ENCODE measurements around the gene ARSD.
"Not testable (repeated sequence)": the region's sequence is repeated elsewhere in the genome, so short reads cannot be mapped to it uniquely, and the experiment has no call there.

Gene ARSD

GRCh38 chrX:2928583-2929434, at the start of gene ARSD:
TSS of gene ARSD (minus strand) at chrX:2929339. CDS start at chrX:2929275, 64 bp downstream.
- in situ Hi-C loops (cut with MboI; ENCODE audit: low sequenced_read_pairs), result no loop called here

- in situ Hi-C loops (cut with MboI; ENCODE audit: low sequenced_read_pairs), result not testable (repeated sequence)
Observed at GRCh38 chrX:2978639-2979038, 49.5 kb upstream of the ARSD start.

GRCh38 chrX:2974961-2975360, 45.8 kb upstream of the ARSD start:
- in situ Hi-C loops (cut with MboI; ENCODE audit: low sequenced_read_pairs), result no loop called here

GRCh38 chrX:2972391-2972790, 43.3 kb upstream of the ARSD start:
- in situ Hi-C loops (cut with MboI; ENCODE audit: low sequenced_read_pairs), result no loop called here

- in situ Hi-C loops (cut with MboI; ENCODE audit: low sequenced_read_pairs), result no loop called here
Observed at GRCh38 chrX:2969021-2969420, 39.9 kb upstream of the ARSD start.

GRCh38 chrX:2967998-2968909, 39.1 kb upstream of the ARSD start:
- in situ Hi-C loops (cut with MboI; ENCODE audit: low sequenced_read_pairs), result no loop called here

GRCh38 chrX:2967584-2967983, 38.4 kb upstream of the ARSD start:
- in situ Hi-C loops (cut with MboI; ENCODE audit: low sequenced_read_pairs), result no loop called here

GRCh38 chrX:2967012-2967411, 37.9 kb upstream of the ARSD start:
- in situ Hi-C loops (cut with MboI; ENCODE audit: low sequenced_read_pairs), result no loop called here

- in situ Hi-C loops (cut with MboI; ENCODE audit: low sequenced_read_pairs), result no loop called here
Observed at GRCh38 chrX:2965965-2966364, 36.8 kb upstream of the ARSD start.

- in situ Hi-C loops (cut with MboI; ENCODE audit: low sequenced_read_pairs), result not testable (repeated sequence)
Observed at GRCh38 chrX:2963992-2964794, 35.1 kb upstream of the ARSD start.

GRCh38 chrX:2963449-2963848, 34.3 kb upstream of the ARSD start:
- in situ Hi-C loops (cut with MboI; ENCODE audit: low sequenced_read_pairs), result not testable (repeated sequence)

GRCh38 chrX:2962381-2962780, 33.2 kb upstream of the ARSD start:
- in situ Hi-C loops (cut with MboI; ENCODE audit: low sequenced_read_pairs), result no loop called here

GRCh38 chrX:2960861-2961515, 31.8 kb upstream of the ARSD start:
- in situ Hi-C loops (cut with MboI; ENCODE audit: low sequenced_read_pairs), result no loop called here

- in situ Hi-C loops (cut with MboI; ENCODE audit: low sequenced_read_pairs), result no loop called here
Observed at GRCh38 chrX:2958199-2958598, 29.1 kb upstream of the ARSD start.

GRCh38 chrX:2955838-2956237, 26.7 kb upstream of the ARSD start:
- in situ Hi-C loops (cut with MboI; ENCODE audit: low sequenced_read_pairs), result no loop called here

GRCh38 chrX:2955281-2955680, 26.1 kb upstream of the ARSD start:
- in situ Hi-C loops (cut with MboI; ENCODE audit: low sequenced_read_pairs), result no loop called here

GRCh38 chrX:2954541-2954940, 25.4 kb upstream of the ARSD start:
- in situ Hi-C loops (cut with MboI; ENCODE audit: low sequenced_read_pairs), result no loop called here

GRCh38 chrX:2937942-2938341, 8.8 kb upstream of the ARSD start:
- in situ Hi-C loops (cut with MboI; ENCODE audit: low sequenced_read_pairs), result not testable (repeated sequence)

GRCh38 chrX:2934715-2935710, 5.9 kb upstream of the ARSD start:
- in situ Hi-C loops (cut with MboI; ENCODE audit: low sequenced_read_pairs), result no loop called here
